Tongue (tissue), 2 donors: ENCODE measurements around the gene VTA1. TPM values are rescaled to one million over a fixed set of nuclear protein-coding genes. Genes with fewer than 3 reads are reported as not detected.
"Not testable (repeated sequence)": the region's sequence is repeated elsewhere in the genome, so short reads cannot be mapped to it uniquely, and the experiment has no call there.

Experiments
- DNase-seq: peaks from one replicate; pipeline ENCODE4 v3.0.0-alpha.2; 2015
- total RNA-seq: library from RNA; depleted of rRNA; stranded (reverse); fragments of >200 nt; gene quantifications from one replicate; pipeline ENCODE4 v1.2.3, GENCODE V29; 2014

VTA1 gene
- total RNA-seq, 1 donor from 2014 or later = 64.7 TPM

GRCh38 chr6:142171351-142171750 is 24.3 kb downstream of the VTA1 start:
- DNase-seq = no peak

- DNase-seq = no peak
Measured at GRCh38 chr6:142172758-142173157, 25.7 kb downstream of the VTA1 start.

GRCh38 chr6:142173980-142174379 is 26.9 kb downstream of the VTA1 start:
- DNase-seq = no peak

GRCh38 chr6:142174703-142175102 is 27.6 kb downstream of the VTA1 start:
- DNase-seq = no peak

GRCh38 chr6:142178129-142178528 is 31.1 kb downstream of the VTA1 start:
- DNase-seq = no peak

- no peak for DNase-seq
Measured at GRCh38 chr6:142182004-142182403, 34.9 kb downstream of the VTA1 start.

GRCh38 chr6:142183351-142183750 is 36.3 kb downstream of the VTA1 start:
- no peak for DNase-seq

GRCh38 chr6:142184307-142184706 is 37.2 kb downstream of the VTA1 start:
- DNase-seq = no peak

GRCh38 chr6:142185641-142186040 is 38.6 kb downstream of the VTA1 start:
- DNase-seq = no peak

GRCh38 chr6:142187209-142187608 is 40.1 kb downstream of the VTA1 start:
- DNase-seq = peak; percentile 42

GRCh38 chr6:142188341-142188740 is 41.3 kb downstream of the VTA1 start:
- not testable (repeated sequence) for DNase-seq

GRCh38 chr6:142189057-142189456 is 42.0 kb downstream of the VTA1 start:
- DNase-seq = no peak

- DNase-seq = no peak
Measured at GRCh38 chr6:142192343-142192742, 45.3 kb downstream of the VTA1 start.

- DNase-seq = no peak
Measured at GRCh38 chr6:142193621-142194020, 46.6 kb downstream of the VTA1 start.

- no peak for DNase-seq
Measured at GRCh38 chr6:142195862-142196541, 48.9 kb downstream of the VTA1 start.

GRCh38 chr6:142200846-142201628 is 54.0 kb downstream of the VTA1 start:
- DNase-seq = no peak

- DNase-seq = peak; percentile 21
Measured at GRCh38 chr6:142207265-142207877, 60.3 kb downstream of the VTA1 start.

- DNase-seq = no peak
Measured at GRCh38 chr6:142210606-142211005, 63.5 kb downstream of the VTA1 start.

GRCh38 chr6:142213402-142213801 is 66.3 kb downstream of the VTA1 start:
- no peak for DNase-seq

- peak; percentile 35 for DNase-seq
Measured at GRCh38 chr6:142218446-142218845, 71.4 kb downstream of the VTA1 start.

- DNase-seq = no peak
Measured at GRCh38 chr6:142222022-142222421, 75.0 kb downstream of the VTA1 start.

GRCh38 chr6:142223938-142224337 is 76.9 kb downstream of the VTA1 start:
- DNase-seq = no peak

GRCh38 chr6:142225115-142225514 is 78.1 kb downstream of the VTA1 start:
- DNase-seq = no peak
